Measurements from ENCODE around the gene OBSCN.

OBSCN gene

GRCh38 chr1:228417483-228418203, 209.8 kb downstream of the OBSCN start:
- DNase-seq (ENCODE audit: low read depth), result no peak

- DNase-seq (ENCODE audit: low read depth), result no peak
Measured at GRCh38 chr1:228420968-228421826, 213.4 kb downstream of the OBSCN start.

GRCh38 chr1:228423404-228424053, 215.7 kb downstream of the OBSCN start:
- no peak for DNase-seq (ENCODE audit: low read depth)

- no peak for DNase-seq (ENCODE audit: low read depth)
Measured at GRCh38 chr1:228424685-228425660, 217.1 kb downstream of the OBSCN start.

GRCh38 chr1:228426518-228427175, 218.8 kb downstream of the OBSCN start:
- DNase-seq (ENCODE audit: low read depth), result no peak

GRCh38 chr1:228428412-228428811, 220.6 kb downstream of the OBSCN start:
- no peak for DNase-seq (ENCODE audit: low read depth)
